ENCODE data around the gene CISD3.

GRCh38 chr17:38716368-38717005 lies 13.7 kb upstream of the CISD3 start:
- no peak for TF ChIP-seq EGR1 (IDR thresholded peaks at IDR 0.05; ENCODE audit: borderline replicate concordance in 1 of 2, low read depth in 2 of 2, low read length in 2 of 2)
- no peak for TF ChIP-seq NRF1 (conservative IDR thresholded peaks at IDR 0.05; ENCODE audit: low read depth, low read length)
- no peak for TF ChIP-seq MAX (IDR thresholded peaks at IDR 0.05; ENCODE audit: low read depth, low read length)
- no peak for TF ChIP-seq JUND (IDR thresholded peaks at IDR 0.05; ENCODE audit: low read depth, low read length)
- TF ChIP-seq YY1 (IDR thresholded peaks at IDR 0.05; ENCODE audit: low read depth, low read length), result no peak

Data from GM12878 (cell line).